ENCODE data around the gene ZNF263. TPM values are rescaled to one million over a fixed set of nuclear protein-coding genes. Genes with fewer than 3 reads are reported as not detected.

Gene ZNF263
- total and polyA plus RNA-seq, 2 of the 13 experiments (the other 11 are each of a cell fraction or from before 2014, with no cell fraction given), result 10.2 to 41.2 TPM

DNA sequence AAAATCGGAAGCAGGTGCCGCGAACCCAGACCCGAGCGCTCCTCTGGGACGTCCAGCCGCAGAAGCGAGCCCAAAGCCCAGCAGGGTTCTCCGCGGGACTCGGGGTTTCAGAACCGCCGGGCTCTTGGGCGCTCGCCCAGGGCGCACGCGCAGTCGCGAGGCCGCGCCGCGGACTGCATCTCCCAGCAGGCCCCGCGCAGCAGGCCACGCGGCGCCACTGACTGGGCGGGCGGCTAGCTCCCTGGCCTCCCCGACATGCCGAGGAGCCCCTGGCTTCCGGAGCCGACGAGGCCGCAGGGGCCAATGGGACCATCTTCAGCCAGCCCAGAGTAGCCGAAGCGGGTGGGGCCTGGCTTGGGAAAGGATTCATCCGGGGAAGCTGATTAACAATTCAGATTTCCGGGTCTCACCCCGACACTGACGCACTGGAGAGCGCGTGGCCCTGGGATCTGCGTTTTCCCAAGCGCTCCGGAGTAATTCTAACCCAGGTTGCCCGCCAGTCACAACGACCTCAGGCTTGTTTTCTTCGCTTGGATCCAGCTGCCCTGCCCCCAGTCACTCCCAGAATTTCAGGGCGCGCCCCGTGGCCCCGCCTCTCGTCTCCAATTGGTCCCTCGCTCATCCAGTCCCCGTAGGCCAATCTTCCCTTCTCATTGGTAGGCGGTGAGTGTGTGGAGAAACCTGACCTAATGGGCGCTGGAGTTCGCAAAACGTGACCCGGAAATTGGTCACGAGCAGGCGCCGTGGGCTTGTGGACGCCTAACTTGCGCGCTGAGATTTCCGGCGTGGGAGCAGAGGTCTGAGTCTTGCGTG, at the start of gene ZNF263 (continued):
- TF ChIP-seq, protein P1, sequence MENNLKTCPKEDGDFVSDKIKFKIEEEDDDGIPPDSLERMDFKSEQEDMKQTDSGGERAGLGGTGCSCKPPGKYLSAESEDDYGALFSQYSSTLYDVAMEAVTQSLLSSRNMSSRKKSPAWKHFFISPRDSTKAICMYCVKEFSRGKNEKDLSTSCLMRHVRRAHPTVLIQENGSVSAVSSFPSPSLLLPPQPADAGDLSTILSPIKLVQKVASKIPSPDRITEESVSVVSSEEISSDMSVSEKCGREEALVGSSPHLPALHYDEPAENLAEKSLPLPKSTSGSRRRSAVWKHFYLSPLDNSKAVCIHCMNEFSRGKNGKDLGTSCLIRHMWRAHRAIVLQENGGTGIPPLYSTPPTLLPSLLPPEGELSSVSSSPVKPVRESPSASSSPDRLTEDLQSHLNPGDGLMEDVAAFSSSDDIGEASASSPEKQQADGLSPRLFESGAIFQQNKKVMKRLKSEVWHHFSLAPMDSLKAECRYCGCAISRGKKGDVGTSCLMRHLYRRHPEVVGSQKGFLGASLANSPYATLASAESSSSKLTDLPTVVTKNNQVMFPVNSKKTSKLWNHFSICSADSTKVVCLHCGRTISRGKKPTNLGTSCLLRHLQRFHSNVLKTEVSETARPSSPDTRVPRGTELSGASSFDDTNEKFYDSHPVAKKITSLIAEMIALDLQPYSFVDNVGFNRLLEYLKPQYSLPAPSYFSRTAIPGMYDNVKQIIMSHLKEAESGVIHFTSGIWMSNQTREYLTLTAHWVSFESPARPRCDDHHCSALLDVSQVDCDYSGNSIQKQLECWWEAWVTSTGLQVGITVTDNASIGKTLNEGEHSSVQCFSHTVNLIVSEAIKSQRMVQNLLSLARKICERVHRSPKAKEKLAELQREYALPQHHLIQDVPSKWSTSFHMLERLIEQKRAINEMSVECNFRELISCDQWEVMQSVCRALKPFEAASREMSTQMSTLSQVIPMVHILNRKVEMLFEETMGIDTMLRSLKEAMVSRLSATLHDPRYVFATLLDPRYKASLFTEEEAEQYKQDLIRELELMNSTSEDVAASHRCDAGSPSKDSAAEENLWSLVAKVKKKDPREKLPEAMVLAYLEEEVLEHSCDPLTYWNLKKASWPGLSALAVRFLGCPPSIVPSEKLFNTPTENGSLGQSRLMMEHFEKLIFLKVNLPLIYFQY (CRISPR knock-in tag; IDR thresholded peaks at IDR 0.05; ENCODE audit: borderline replicate concordance), result peak; percentile 95
- TF ChIP-seq ZNF430 (CRISPR knock-in tag; IDR thresholded peaks at IDR 0.05), result no peak; the same call in 1 of the 2 replicates
- TF ChIP-seq, protein P2, sequence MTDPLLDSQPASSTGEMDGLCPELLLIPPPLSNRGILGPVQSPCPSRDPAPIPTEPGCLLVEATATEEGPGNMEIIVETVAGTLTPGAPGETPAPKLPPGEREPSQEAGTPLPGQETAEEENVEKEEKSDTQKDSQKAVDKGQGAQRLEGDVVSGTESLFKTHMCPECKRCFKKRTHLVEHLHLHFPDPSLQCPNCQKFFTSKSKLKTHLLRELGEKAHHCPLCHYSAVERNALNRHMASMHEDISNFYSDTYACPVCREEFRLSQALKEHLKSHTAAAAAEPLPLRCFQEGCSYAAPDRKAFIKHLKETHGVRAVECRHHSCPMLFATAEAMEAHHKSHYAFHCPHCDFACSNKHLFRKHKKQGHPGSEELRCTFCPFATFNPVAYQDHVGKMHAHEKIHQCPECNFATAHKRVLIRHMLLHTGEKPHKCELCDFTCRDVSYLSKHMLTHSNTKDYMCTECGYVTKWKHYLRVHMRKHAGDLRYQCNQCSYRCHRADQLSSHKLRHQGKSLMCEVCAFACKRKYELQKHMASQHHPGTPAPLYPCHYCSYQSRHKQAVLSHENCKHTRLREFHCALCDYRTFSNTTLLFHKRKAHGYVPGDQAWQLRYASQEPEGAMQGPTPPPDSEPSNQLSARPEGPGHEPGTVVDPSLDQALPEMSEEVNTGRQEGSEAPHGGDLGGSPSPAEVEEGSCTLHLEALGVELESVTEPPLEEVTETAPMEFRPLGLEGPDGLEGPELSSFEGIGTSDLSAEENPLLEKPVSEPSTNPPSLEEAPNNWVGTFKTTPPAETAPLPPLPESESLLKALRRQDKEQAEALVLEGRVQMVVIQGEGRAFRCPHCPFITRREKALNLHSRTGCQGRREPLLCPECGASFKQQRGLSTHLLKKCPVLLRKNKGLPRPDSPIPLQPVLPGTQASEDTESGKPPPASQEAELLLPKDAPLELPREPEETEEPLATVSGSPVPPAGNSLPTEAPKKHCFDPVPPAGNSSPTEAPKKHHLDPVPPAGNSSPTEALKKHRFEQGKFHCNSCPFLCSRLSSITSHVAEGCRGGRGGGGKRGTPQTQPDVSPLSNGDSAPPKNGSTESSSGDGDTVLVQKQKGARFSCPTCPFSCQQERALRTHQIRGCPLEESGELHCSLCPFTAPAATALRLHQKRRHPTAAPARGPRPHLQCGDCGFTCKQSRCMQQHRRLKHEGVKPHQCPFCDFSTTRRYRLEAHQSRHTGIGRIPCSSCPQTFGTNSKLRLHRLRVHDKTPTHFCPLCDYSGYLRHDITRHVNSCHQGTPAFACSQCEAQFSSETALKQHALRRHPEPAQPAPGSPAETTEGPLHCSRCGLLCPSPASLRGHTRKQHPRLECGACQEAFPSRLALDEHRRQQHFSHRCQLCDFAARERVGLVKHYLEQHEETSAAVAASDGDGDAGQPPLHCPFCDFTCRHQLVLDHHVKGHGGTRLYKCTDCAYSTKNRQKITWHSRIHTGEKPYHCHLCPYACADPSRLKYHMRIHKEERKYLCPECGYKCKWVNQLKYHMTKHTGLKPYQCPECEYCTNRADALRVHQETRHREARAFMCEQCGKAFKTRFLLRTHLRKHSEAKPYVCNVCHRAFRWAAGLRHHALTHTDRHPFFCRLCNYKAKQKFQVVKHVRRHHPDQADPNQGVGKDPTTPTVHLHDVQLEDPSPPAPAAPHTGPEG (CRISPR knock-in tag; IDR thresholded peaks at IDR 0.05), result no peak
- no peak for TF ChIP-seq ZNF614 (CRISPR knock-in tag; IDR thresholded peaks at IDR 0.05; ENCODE audit: borderline replicate concordance)
- TF ChIP-seq MXI1 (IDR thresholded peaks at IDR 0.05; ENCODE audit: borderline replicate concordance, low read depth, low read length), result peak; percentile 79; the same call in 2 of the 3 replicates
- TF ChIP-seq CAMTA2 (CRISPR knock-in tag; IDR thresholded peaks at IDR 0.05; ENCODE audit: borderline replicate concordance), result peak; percentile 53; the same call in 1 of the 2 replicates
- peak; percentile 13 for TF ChIP-seq XRCC5 (optimal IDR thresholded peaks at IDR 0.05; ENCODE audit: low read length)
- no peak for TF ChIP-seq RFX3 (CRISPR knock-in tag; IDR thresholded peaks at IDR 0.05)
- TF ChIP-seq ZNF747 (CRISPR knock-in tag; IDR thresholded peaks at IDR 0.05; ENCODE audit: borderline replicate concordance), result peak; percentile 52; the same call in 1 of the 2 replicates
- TF ChIP-seq, protein P3, sequence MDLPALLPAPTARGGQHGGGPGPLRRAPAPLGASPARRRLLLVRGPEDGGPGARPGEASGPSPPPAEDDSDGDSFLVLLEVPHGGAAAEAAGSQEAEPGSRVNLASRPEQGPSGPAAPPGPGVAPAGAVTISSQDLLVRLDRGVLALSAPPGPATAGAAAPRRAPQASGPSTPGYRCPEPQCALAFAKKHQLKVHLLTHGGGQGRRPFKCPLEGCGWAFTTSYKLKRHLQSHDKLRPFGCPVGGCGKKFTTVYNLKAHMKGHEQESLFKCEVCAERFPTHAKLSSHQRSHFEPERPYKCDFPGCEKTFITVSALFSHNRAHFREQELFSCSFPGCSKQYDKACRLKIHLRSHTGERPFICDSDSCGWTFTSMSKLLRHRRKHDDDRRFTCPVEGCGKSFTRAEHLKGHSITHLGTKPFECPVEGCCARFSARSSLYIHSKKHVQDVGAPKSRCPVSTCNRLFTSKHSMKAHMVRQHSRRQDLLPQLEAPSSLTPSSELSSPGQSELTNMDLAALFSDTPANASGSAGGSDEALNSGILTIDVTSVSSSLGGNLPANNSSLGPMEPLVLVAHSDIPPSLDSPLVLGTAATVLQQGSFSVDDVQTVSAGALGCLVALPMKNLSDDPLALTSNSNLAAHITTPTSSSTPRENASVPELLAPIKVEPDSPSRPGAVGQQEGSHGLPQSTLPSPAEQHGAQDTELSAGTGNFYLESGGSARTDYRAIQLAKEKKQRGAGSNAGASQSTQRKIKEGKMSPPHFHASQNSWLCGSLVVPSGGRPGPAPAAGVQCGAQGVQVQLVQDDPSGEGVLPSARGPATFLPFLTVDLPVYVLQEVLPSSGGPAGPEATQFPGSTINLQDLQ (CRISPR knock-in tag; IDR thresholded peaks at IDR 0.05), result peak; percentile 56; the same call in 1 of the 2 replicates
- no peak for TF ChIP-seq PRMT3 (CRISPR knock-in tag; IDR thresholded peaks at IDR 0.05; ENCODE audit: borderline replicate concordance, low read depth)
- TF ChIP-seq, protein P4, sequence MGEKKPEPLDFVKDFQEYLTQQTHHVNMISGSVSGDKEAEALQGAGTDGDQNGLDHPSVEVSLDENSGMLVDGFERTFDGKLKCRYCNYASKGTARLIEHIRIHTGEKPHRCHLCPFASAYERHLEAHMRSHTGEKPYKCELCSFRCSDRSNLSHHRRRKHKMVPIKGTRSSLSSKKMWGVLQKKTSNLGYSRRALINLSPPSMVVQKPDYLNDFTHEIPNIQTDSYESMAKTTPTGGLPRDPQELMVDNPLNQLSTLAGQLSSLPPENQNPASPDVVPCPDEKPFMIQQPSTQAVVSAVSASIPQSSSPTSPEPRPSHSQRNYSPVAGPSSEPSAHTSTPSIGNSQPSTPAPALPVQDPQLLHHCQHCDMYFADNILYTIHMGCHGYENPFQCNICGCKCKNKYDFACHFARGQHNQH (CRISPR knock-in tag; IDR thresholded peaks at IDR 0.05), result peak; percentile 47; the same call in 1 of the 2 replicates
- peak; percentile 17 for TF ChIP-seq TBL1XR1 (IDR thresholded peaks at IDR 0.05; ENCODE audit: borderline replicate concordance, low read length, partially characterized antibody)

All from HepG2 (cell line).